ENCODE results near the gene GTF3C2. TPM values are rescaled to one million over a fixed set of nuclear protein-coding genes. Genes with fewer than 3 reads are reported as not detected.

Gene GTF3C2
- total RNA-seq, 2 experiments from 2014 or later: 57.6 to 63.6 TPM

DNA sequence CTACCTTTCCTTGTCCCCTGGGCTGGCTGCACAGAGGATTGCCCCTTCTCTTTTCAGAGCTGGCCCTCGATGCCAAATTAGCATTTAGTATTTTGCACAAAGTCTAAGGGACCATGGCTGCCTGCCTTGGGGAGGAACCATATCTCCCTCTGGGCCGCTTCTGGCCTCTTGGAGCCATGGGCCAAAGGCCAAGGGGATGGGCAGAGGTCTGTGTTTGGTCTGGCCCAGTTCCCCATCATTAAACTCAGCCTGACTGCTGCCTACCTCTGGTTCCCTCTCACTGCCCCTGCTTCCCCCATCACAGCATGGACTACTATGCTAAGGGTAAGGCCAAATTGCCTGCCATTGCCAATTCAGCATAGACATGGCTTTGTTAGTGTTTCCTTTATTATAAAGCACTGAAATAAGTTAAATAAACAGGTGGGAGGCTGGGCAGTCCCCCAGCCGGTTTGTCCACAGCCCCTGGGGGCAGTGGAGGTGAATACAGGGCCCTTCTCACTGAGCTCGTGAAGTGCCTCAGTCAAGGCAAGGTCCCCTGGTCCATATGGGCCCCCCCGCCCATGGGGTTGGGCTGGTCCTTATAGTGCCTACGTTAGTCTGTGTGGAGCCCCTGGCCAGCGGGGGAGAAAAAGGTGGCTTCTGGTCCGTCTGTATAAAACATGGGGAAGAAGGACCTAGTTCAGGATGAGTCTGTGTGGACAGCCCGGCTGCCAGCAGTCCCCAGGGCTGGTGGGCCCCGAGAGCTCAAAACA is 20.5 kb upstream of the GTF3C2 start:
- TF ChIP-seq, protein P1, sequence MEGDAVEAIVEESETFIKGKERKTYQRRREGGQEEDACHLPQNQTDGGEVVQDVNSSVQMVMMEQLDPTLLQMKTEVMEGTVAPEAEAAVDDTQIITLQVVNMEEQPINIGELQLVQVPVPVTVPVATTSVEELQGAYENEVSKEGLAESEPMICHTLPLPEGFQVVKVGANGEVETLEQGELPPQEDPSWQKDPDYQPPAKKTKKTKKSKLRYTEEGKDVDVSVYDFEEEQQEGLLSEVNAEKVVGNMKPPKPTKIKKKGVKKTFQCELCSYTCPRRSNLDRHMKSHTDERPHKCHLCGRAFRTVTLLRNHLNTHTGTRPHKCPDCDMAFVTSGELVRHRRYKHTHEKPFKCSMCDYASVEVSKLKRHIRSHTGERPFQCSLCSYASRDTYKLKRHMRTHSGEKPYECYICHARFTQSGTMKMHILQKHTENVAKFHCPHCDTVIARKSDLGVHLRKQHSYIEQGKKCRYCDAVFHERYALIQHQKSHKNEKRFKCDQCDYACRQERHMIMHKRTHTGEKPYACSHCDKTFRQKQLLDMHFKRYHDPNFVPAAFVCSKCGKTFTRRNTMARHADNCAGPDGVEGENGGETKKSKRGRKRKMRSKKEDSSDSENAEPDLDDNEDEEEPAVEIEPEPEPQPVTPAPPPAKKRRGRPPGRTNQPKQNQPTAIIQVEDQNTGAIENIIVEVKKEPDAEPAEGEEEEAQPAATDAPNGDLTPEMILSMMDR (IDR thresholded peaks at IDR 0.05): no peak
- CTCF ChIA-PET: no interaction called here
- POLR2A ChIA-PET: interaction anchor here (3.2 kb wide), 1 partner anchor 8 kb away, joined by 8 read pairs; no protein-coding TSS in a partner anchor

DNA sequence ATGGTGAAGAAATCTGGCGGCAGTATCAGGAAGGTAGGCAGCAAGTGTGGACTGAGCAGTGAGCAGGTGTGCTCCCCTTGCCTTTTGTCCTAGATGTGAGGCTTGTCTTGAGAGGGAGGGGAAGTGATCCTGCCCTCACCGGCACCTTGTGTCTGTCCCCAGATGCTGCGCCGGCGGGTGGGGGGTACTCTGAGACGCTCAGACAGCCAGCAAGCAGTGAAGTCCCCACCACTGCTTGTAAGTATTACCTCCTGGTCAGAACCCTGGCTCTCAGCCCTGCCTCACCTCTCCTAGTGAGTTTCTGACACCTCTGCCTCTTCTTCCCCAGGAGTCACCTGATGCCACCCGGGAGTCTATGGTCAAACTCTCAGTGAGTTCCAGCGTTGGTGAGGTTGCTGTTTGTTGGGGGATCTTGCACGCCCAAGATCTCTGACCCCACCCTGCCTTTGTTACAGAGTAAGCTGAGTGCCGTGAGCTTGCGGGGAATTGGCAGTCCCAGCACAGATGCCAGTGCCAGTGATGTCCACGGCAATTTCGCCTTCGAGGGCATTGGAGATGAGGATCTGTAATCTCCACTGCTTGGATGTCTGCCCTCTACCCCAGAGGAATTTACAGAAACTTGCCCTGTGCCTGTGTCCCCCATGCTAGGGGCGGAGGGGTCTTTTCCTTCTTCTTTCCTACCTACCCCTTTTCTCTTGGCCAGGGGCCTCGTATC is 19.7 kb upstream of the GTF3C2 start:
- H3K27me3 Mint-ChIP-seq: no peaks in the 10 kb centered on the region
- DNase-seq (no peak), ATAC-seq (no peak)
- H3K27ac Mint-ChIP-seq: peak overlapping the region; percentile 5
- peaks cover 35% of the 10 kb centered on the region for H3K4me1 Mint-ChIP-seq (ENCODE audit: low read depth)
- POLR2A ChIA-PET: interaction anchor here (3.2 kb wide), 1 partner anchor 9 kb away, joined by 8 read pairs; no protein-coding TSS in a partner anchor
- TF ChIP-seq, protein P1 (IDR thresholded peaks at IDR 0.05): no peak
- CTCF ChIA-PET: no interaction called here
- peaks cover 66% of the 10 kb centered on the region for H3K36me3 Mint-ChIP-seq (ENCODE audit: low read depth)
- H3K9me3 Mint-ChIP-seq: no peaks in the 10 kb centered on the region
- intact Hi-C loops (cut with micrococcal nuclease): no loop called here
- no peak overlapping the region for H3K4me3 Mint-ChIP-seq

More for the DNA sequence above, 20.5 kb upstream of the GTF3C2 start:
- DNase-seq (no peak), ATAC-seq (no peak)
- H3K4me1 Mint-ChIP-seq (ENCODE audit: low read depth): peaks cover 33% of the 10 kb centered on the region
- intact Hi-C loops (cut with micrococcal nuclease): no loop called here
- peaks cover 69% of the 10 kb centered on the region for H3K36me3 Mint-ChIP-seq (ENCODE audit: low read depth)
- H3K27ac Mint-ChIP-seq: no peak overlapping the region
- H3K9me3 Mint-ChIP-seq: no peaks in the 10 kb centered on the region
- H3K27me3 Mint-ChIP-seq: no peaks in the 10 kb centered on the region
- no peak overlapping the region for H3K4me3 Mint-ChIP-seq

DNA sequence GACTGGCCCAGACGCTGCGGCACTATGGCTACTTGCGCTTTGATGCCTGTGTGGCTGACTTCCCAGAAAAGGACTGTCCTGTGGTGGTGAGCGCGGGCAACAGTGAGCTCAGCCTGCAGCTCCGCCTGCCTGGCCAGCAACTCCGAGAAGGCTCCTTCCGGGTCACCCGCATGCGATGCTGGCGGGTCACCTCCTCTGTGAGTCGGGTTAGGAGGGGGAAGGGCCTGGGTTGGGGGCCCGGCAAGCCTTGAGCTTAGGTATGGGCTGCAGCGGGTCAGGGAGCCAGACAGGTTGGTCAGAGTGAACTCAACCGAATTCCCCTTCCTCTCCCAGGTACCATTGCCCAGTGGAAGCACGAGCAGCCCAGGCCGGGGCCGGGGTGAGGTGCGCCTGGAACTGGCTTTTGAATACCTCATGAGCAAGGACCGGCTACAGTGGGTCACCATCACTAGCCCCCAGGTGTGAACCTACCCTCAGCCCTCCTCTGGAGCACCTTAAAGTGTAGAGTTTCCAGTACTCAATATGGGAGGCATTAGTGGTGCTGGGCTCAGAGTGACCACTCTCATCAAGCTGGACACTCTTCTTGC is 19.0 kb upstream of the GTF3C2 start:
- Mint-ChIP-seq H3K27me3 (no peaks in the 10 kb centered on the region), H3K4me3 (no peak overlapping the region), H3K36me3 (ENCODE audit: low read depth) (peaks cover 63% of the 10 kb centered on the region), H3K9me3 (no peaks in the 10 kb centered on the region), H3K4me1 (ENCODE audit: low read depth) (peaks cover 30% of the 10 kb centered on the region), H3K27ac (peak overlapping the region; percentile 5)
- TF ChIP-seq, protein P1 (IDR thresholded peaks at IDR 0.05): no peak
- CTCF ChIA-PET: no interaction called here
- POLR2A ChIA-PET: interaction anchor here (0.6 to 3.2 kb wide), 3 partner anchors 10 to 19 kb away, joined by 3 to 8 read pairs (median 3); partner anchors contain the start of gene GTF3C2
- no peak for DNase-seq
- intact Hi-C loops (cut with micrococcal nuclease): no loop called here
- ATAC-seq: no peak

DNA sequence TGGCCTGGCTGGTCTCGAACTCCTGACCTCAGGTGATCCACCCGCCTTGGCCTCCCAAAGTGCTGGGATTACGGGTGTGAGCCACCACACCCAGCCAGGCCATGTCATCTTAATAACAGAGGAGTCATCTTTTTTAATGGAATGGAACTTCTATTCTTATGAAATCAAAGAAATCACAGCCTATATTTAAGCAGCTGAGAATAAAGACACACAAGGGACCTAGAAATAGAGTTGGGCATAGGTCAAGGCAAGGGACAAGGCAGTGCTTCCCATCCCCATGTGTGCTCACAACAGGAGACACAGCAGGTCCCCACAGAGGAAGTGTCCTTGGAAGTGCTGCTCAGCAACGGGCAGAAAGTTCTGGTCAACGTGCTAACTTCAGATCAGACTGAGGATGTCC is 17.0 kb upstream of the GTF3C2 start:
- no peak overlapping the region for H3K27ac Mint-ChIP-seq
- DNase-seq (no peak), ATAC-seq (no peak)
- H3K4me1 Mint-ChIP-seq (ENCODE audit: low read depth): peaks cover 28% of the 10 kb centered on the region
- intact Hi-C loops (cut with micrococcal nuclease): no loop called here
- H3K4me3 Mint-ChIP-seq: no peak overlapping the region
- ChIA-PET POLR2A (no interaction called here), CTCF (interaction anchor here (1.2 kb wide), 1 partner anchor 36 kb away, joined by 3 read pairs; the partner anchor contains the start of gene PPM1G)
- TF ChIP-seq, protein P1 (IDR thresholded peaks at IDR 0.05): no peak
- no peaks in the 10 kb centered on the region for H3K9me3 Mint-ChIP-seq
- H3K27me3 Mint-ChIP-seq: no peaks in the 10 kb centered on the region
- H3K36me3 Mint-ChIP-seq (ENCODE audit: low read depth): peaks cover 51% of the 10 kb centered on the region
